Activated CD8-positive, alpha-beta T cell treated with anti-CD3 and anti-CD28 coated beads, Interleukin-2, amount 10 ng/mL, durations not matched to agents 7 days and 5 days (primary cell): ENCODE data around the gene FOXO1. TPM values are rescaled to one million over a fixed set of nuclear protein-coding genes. Genes with fewer than 3 reads are reported as not detected.
"Not testable (repeated sequence)": the region's sequence is repeated elsewhere in the genome, so short reads cannot be mapped to it uniquely, and the experiment has no call there.

Source experiments
- ATAC-seq: fragments of 150-1000 bp; cut with Tn5 transposase; one replicate; pipeline ENCODE4 v1.10.0; 2021; ENCODE audit warnings: moderate library complexity
- CTCF ChIA-PET: fragments of 350-600 bp; sonication (Branson Sonifier 250); formaldehyde crosslinking; loops from one replicate; lab custom pipeline; 2021; ENCODE audit warnings: antibody characterized with exemption; lab: Charles Lee
- POLR2A ChIA-PET: fragments of 350-600 bp; sonication (Branson Sonifier 250); formaldehyde crosslinking; loops from one replicate; lab custom pipeline; 2021; ENCODE audit warnings: antibody characterized with exemption; lab: Charles Lee
- DNase-seq: peaks from one replicate; pipeline ENCODE4 v3.0.0-alpha.2; 2020
- H3K27ac Mint-ChIP-seq: one replicate; pipeline ENCODE4 v1.8.0; 2021; ENCODE audit warnings: mild to moderate bottlenecking, mixed read lengths
- H3K27me3 Mint-ChIP-seq: one replicate; pipeline ENCODE4 v1.8.0; 2021; ENCODE audit warnings: low read depth, mixed read lengths
- H3K36me3 Mint-ChIP-seq: one replicate; pipeline ENCODE4 v1.8.0; 2021; ENCODE audit warnings: low read depth, mixed read lengths
- H3K4me1 Mint-ChIP-seq: one replicate; pipeline ENCODE4 v1.8.0; 2021; ENCODE audit warnings: low read depth, mixed read lengths
- H3K4me3 Mint-ChIP-seq: one replicate; pipeline ENCODE4 v1.8.0; 2021; ENCODE audit warnings: mild to moderate bottlenecking, mixed read lengths
- H3K9me3 Mint-ChIP-seq: one replicate; pipeline ENCODE4 v1.8.0; 2022; ENCODE audit warnings: mixed read lengths; ENCODE audit not compliant: insufficient read depth
- total RNA-seq, 2 experiments: library from RNA; stranded (reverse); gene quantifications; one replicate each; pipeline ENCODE4 v1.2.3, GENCODE V29; 2021

Gene FOXO1
- 10 to 100 TPM; 23.1 to 24.0 TPM for total RNA-seq

- ATAC-seq (peak; percentile 76), DNase-seq (peak; percentile 88)
- Mint-ChIP-seq H3K4me3 (peak within 1 kb of the TSS; percentile 90), H3K9me3 (no peaks in the 10 kb centered on the region), H3K27me3 (no peaks in the 10 kb centered on the region), H3K27ac (peak within 1 kb of the TSS; percentile 91), H3K4me1 (peaks cover 45% of the 10 kb centered on the region), H3K36me3 (peaks cover 13% of the 10 kb centered on the region)
- CTCF ChIA-PET: interaction anchor here (0.8 to 1.4 kb wide), 4 partner anchors 48 to 277 kb away, joined by 3 to 5 read pairs (median 4); no protein-coding TSS in a partner anchor
- POLR2A ChIA-PET: interaction anchor here (0.7 to 3.7 kb wide), 20 partner anchors 13 to 479 kb away, joined by 3 to 24 read pairs (median 6); no protein-coding TSS in a partner anchor
Observed at GRCh38 chr13:40666045-40666932, at the start of gene FOXO1. Gene FOXO1 (minus strand): TSS chr13:40666641. CDS start chr13:40666212, 429 bp downstream.

- H3K27me3 Mint-ChIP-seq, H3K4me1 Mint-ChIP-seq, POLR2A ChIA-PET, H3K9me3 Mint-ChIP-seq, CTCF ChIA-PET, ATAC-seq, H3K4me3 Mint-ChIP-seq, H3K27ac Mint-ChIP-seq, DNase-seq: not testable (repeated sequence)
- peaks cover 49% of the 10 kb centered on the region for H3K36me3 Mint-ChIP-seq
Observed at GRCh38 chr13:40714433-40714832, 48.0 kb upstream of the FOXO1 start.

- ATAC-seq (peak; percentile 67), DNase-seq (peak; percentile 46)
- Mint-ChIP-seq H3K36me3 (peaks cover 23% of the 10 kb centered on the region), H3K27me3 (no peaks in the 10 kb centered on the region), H3K27ac (peak overlapping the region; percentile 69), H3K4me3 (no peak overlapping the region), H3K9me3 (peaks cover 16% of the 10 kb centered on the region), H3K4me1 (peaks cover 24% of the 10 kb centered on the region)
- ChIA-PET POLR2A (no interaction called here), CTCF (interaction anchor here (1.3 kb wide), 1 partner anchor 71 kb away, joined by 4 read pairs; no protein-coding TSS in a partner anchor)
Observed at GRCh38 chr13:40706439-40706838, 40.0 kb upstream of the FOXO1 start.

GRCh38 chr13:40697711-40698110 lies 31.3 kb upstream of the FOXO1 start:
- H3K4me1 Mint-ChIP-seq: no peaks in the 10 kb centered on the region
- DNase-seq (no peak), ATAC-seq (no peak)
- CTCF ChIA-PET: no interaction called here
- H3K4me3 Mint-ChIP-seq: no peak overlapping the region
- no peak overlapping the region for H3K27ac Mint-ChIP-seq
- no peaks in the 10 kb centered on the region for H3K9me3 Mint-ChIP-seq
- POLR2A ChIA-PET: no interaction called here
- no peaks in the 10 kb centered on the region for H3K36me3 Mint-ChIP-seq
- no peaks in the 10 kb centered on the region for H3K27me3 Mint-ChIP-seq

GRCh38 chr13:40694426-40694825 lies 28.0 kb upstream of the FOXO1 start:
- POLR2A ChIA-PET: no interaction called here
- no peaks in the 10 kb centered on the region for H3K4me1 Mint-ChIP-seq
- H3K4me3 Mint-ChIP-seq: no peak overlapping the region
- no peak for ATAC-seq
- no peaks in the 10 kb centered on the region for H3K36me3 Mint-ChIP-seq
- no peak overlapping the region for H3K27ac Mint-ChIP-seq
- CTCF ChIA-PET: interaction anchor here (1.0 to 1.9 kb wide), 3 partner anchors 12 to 83 kb away, joined by 4 to 6 read pairs (median 4); no protein-coding TSS in a partner anchor
- no peaks in the 10 kb centered on the region for H3K27me3 Mint-ChIP-seq
- DNase-seq: no peak
- no peaks in the 10 kb centered on the region for H3K9me3 Mint-ChIP-seq

GRCh38 chr13:40692946-40693345 lies 26.5 kb upstream of the FOXO1 start:
- Mint-ChIP-seq H3K27me3 (no peaks in the 10 kb centered on the region), H3K36me3 (no peaks in the 10 kb centered on the region), H3K4me1 (no peaks in the 10 kb centered on the region), H3K4me3 (no peak overlapping the region), H3K9me3 (no peaks in the 10 kb centered on the region), H3K27ac (no peak overlapping the region)
- no peak for ATAC-seq
- no peak for DNase-seq
- ChIA-PET CTCF (interaction anchor here (1.9 kb wide), 1 partner anchor 85 kb away, joined by 6 read pairs; no protein-coding TSS in a partner anchor), POLR2A (no interaction called here)

GRCh38 chr13:40688781-40689180 lies 22.3 kb upstream of the FOXO1 start:
- ChIA-PET POLR2A (interaction anchor here (0.6 kb wide), 1 partner anchor 37 kb away, joined by 3 read pairs; no protein-coding TSS in a partner anchor), CTCF (no interaction called here)
- ATAC-seq: no peak
- no peak for DNase-seq
- Mint-ChIP-seq H3K36me3 (no peaks in the 10 kb centered on the region), H3K4me3 (no peak overlapping the region), H3K27me3 (no peaks in the 10 kb centered on the region), H3K4me1 (no peaks in the 10 kb centered on the region), H3K27ac (no peak overlapping the region), H3K9me3 (no peaks in the 10 kb centered on the region)

- ATAC-seq (no peak), DNase-seq (no peak)
- H3K4me3 Mint-ChIP-seq: no peak overlapping the region
- no peaks in the 10 kb centered on the region for H3K36me3 Mint-ChIP-seq
- H3K4me1 Mint-ChIP-seq: peaks cover 7% of the 10 kb centered on the region
- no peaks in the 10 kb centered on the region for H3K9me3 Mint-ChIP-seq
- POLR2A ChIA-PET: interaction anchor here (0.6 kb wide), 1 partner anchor 356 kb away, joined by 3 read pairs; no protein-coding TSS in a partner anchor
- CTCF ChIA-PET: interaction anchor here (0.6 to 3.3 kb wide), 37 partner anchors 8 to 1001 kb away, joined by 3 to 27 read pairs (median 4); no protein-coding TSS in a partner anchor
- H3K27me3 Mint-ChIP-seq: no peaks in the 10 kb centered on the region
- peak overlapping the region; percentile 14 for H3K27ac Mint-ChIP-seq
Observed at GRCh38 chr13:40682449-40683240, 16.2 kb upstream of the FOXO1 start.

- H3K4me1 Mint-ChIP-seq: peaks cover 7% of the 10 kb centered on the region
- no peak overlapping the region for H3K4me3 Mint-ChIP-seq
- H3K9me3 Mint-ChIP-seq: no peaks in the 10 kb centered on the region
- ATAC-seq (no peak), DNase-seq (no peak)
- H3K27me3 Mint-ChIP-seq: no peaks in the 10 kb centered on the region
- ChIA-PET POLR2A (no interaction called here), CTCF (interaction anchor here (0.7 to 3.3 kb wide), 17 partner anchors 9 to 999 kb away, joined by 3 to 27 read pairs (median 6); no protein-coding TSS in a partner anchor)
- H3K27ac Mint-ChIP-seq: no peak overlapping the region
- no peaks in the 10 kb centered on the region for H3K36me3 Mint-ChIP-seq
Observed at GRCh38 chr13:40681341-40682146, 15.1 kb upstream of the FOXO1 start.

GRCh38 chr13:40680659-40681323 lies 14.3 kb upstream of the FOXO1 start:
- Mint-ChIP-seq H3K4me3 (no peak overlapping the region), H3K4me1 (peaks cover 7% of the 10 kb centered on the region), H3K27me3 (no peaks in the 10 kb centered on the region), H3K27ac (no peak overlapping the region), H3K9me3 (no peaks in the 10 kb centered on the region), H3K36me3 (no peaks in the 10 kb centered on the region)
- POLR2A ChIA-PET: no interaction called here
- DNase-seq: no peak
- ATAC-seq: no peak
- CTCF ChIA-PET: interaction anchor here (0.9 to 2.8 kb wide), 5 partner anchors 12 to 996 kb away, joined by 3 to 16 read pairs (median 8); no protein-coding TSS in a partner anchor
